ENCODE data around the gene ALPP.
"Not testable (repeated sequence)": the region's sequence is repeated elsewhere in the genome, so short reads cannot be mapped to it uniquely, and the experiment has no call there.

Gene ALPP

DNA sequence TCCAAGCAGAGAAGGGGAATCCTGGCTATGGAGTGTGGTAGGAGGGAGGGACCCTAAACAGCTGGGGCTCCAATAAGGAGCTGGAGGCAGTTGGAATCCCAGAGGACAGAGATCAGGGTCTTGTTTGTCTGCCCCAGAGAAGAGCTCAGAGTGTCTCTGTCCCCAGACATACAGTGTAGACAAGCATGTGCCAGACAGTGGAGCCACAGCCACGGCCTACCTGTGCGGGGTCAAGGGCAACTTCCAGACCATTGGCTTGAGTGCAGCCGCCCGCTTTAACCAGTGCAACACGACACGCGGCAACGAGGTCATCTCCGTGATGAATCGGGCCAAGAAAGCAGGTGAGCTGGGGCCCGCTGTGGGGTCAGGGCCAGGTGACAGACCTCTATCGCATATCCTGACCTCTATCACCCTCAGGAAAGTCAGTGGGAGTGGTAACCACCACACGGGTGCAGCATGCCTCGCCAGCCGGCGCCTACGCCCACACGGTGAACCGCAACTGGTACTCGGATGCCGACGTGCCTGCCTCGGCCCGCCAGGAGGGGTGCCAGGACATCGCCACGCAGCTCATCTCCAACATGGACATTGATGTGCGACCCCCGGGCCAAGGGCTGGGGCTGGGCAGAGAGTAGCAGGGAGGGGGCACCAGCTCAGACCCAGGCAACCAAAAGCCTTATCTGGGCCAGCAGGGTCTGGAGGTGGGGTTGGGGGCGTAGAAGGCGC, 29.0 kb downstream of the ALPP start:
- not testable (repeated sequence) for DNase-seq

DNA sequence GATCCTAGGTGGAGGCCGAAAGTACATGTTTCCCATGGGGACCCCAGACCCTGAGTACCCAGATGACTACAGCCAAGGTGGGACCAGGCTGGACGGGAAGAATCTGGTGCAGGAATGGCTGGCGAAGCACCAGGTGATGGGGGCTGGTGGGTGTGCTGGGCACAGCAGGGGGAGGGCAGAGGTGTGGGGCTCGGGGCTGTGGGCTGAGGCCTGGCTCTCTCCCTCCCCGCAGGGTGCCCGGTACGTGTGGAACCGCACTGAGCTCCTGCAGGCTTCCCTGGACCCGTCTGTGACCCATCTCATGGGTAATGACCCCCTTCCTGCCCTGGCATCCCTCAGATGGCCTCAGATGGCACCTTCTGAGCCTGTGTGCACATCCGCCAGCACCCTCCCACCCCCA, 29.7 kb downstream of the ALPP start:
- DNase-seq, result not testable (repeated sequence)

DNA sequence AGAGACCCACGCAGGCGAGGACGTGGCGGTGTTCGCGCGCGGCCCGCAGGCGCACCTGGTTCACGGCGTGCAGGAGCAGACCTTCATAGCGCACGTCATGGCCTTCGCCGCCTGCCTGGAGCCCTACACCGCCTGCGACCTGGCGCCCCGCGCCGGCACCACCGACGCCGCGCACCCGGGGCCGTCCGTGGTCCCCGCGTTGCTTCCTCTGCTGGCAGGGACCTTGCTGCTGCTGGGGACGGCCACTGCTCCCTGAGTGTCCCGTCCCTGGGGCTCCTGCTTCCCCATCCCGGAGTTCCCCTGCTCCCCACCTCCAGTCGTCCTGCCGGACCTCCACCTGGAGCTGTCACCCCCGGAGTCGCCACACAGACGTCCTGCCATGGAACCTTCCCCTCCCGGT, 31.1 kb downstream of the ALPP start:
- DNase-seq, result not testable (repeated sequence)

DNA sequence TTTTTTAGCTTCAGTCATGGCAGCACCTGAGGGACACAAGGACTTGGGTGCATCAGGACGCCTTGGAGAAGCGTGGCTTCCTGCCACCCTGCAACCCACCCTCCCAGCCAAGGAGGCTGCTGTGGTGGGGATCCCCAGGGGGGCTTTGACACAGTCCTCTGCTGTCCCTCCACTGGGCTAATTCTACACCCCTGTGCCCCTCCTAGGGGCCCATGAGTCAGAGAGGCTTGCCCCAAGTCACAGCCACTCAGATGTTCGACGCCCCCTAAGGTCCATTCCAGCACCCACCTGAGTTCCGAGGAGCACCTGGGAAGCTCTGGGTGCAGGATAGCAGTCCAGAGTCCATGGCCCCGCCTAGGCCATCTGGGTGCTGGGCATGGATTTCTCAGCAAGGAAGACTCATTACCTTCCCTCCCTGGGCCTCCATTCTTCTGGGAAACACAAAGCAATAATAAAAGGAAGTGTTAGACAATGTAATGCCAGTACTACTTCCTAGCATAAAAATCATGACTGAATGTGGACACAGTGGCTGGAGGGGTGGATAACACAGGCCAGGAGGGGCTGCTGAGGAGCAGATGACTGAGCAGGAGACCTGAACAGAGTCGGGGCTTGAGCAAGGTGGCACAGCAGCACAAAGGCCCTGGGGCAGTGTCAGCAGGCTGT, 31.8 kb downstream of the ALPP start:
- no peak for DNase-seq

DNA sequence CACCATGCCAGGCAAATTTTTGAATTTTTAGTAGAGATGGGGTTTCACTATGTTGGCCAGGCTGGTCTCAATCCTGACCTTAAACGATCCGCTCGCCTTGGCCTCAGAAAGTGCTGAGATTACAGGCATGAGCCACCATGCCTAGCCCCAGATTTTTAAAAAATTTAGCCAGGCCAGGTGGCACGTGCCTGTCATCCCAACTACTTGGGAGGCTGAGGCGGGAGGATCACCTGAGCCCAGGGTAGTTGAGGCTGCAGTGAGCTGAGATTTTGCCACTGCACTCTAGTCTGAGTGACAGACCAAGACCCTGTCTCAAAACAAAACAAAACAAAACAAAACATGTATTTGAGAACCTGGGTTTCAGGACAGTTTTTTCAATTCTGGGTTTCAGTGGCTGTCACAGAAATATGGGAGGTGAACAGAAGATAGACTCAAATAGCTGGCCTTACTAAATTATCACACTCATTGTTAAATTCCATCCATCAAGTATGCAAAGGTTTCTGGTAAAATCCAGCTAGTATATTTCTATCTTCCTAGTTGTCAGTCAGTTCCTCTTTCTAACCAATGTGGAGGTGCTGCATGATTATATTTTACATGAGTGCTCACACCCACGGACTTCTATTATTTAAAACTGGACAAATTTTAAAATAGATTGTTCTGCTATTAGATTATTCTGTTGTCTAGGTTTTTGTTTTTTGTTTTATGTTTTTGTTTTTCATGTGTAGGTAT, 33.5 kb downstream of the ALPP start:
- no peak for DNase-seq

DNA sequence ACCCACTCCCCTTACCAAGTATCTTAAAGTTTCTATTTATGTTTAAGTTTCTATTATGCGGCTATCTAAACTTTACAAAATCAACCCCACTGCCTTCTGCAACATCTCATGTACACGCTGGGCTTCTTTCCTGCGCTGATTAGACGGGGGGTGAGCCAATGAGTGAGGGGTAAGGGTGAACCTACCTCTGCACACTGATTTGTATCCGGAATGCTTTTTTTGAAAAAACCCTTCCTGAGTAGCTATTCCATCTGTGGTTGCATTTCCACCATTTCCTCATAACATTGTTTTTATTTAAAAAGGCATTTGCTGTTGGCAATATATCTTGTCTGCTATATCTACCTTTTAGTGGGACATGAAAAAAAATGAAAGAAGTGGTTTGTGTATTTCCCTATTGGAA, 34.4 kb downstream of the ALPP start:
- no peak for DNase-seq

DNA sequence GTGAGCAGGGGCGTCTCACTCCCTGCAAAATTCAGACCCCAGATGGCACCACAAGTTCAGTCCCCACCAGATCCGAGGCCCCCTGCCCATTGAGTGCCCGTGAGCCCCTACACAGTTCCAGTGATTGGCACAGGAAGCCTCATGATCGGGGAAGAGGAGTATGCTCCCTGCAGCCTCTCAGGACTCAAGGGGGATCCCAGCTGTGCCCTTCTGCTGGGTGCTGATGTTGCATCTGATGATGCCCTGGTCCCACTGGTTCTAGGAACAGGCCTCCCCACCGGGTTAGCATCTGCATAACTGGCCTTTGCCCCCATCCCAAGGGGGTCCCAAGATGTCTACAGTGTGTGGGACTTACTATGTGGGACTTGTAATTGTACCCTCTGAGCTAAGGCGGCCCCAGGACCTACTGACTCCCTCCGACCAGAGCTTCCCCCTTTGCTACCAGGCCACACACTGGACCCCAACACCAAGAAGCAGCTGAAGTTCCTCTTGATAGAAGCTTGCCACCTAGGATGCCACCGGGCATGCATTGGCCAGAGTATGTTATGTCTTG, 36.7 kb downstream of the ALPP start:
- DNase-seq, result no peak

DNA sequence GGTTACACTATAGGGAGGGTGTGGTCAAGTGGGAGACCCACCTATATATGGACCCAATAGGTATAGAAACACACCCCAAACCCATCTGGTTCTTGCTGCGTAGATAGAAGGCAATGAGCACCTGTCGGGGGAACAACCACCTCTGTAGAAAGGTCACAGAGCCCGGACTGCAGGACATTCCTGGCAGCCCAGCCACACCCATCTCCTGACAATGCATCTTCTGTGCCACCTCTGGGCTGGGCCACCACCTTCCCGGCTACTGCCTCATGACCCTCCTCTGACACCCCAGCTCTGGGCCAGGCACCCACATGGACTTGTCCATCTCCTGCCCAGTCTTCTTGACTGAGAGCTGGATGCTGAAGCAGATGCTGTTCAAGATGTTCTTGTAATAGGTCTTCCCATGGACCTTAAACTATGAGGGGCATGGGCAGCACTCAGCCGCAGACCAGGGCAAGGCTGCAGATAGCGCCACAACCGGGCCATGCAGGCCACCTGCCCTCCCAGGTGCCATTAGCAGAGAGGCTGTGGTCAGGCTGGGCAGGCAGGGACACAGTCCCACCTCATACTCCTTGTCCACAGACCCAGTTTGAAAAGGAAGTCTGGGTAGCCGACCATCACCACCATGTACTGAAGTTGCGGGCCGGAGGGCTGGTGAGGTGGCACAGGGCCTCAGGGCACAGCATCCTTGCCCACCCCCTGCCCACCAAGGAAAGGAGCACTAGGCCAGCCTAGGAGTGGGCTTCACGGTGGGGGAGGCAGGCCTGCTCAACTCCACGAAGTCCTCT, 37.4 kb downstream of the ALPP start:
- no peak for DNase-seq

DNA sequence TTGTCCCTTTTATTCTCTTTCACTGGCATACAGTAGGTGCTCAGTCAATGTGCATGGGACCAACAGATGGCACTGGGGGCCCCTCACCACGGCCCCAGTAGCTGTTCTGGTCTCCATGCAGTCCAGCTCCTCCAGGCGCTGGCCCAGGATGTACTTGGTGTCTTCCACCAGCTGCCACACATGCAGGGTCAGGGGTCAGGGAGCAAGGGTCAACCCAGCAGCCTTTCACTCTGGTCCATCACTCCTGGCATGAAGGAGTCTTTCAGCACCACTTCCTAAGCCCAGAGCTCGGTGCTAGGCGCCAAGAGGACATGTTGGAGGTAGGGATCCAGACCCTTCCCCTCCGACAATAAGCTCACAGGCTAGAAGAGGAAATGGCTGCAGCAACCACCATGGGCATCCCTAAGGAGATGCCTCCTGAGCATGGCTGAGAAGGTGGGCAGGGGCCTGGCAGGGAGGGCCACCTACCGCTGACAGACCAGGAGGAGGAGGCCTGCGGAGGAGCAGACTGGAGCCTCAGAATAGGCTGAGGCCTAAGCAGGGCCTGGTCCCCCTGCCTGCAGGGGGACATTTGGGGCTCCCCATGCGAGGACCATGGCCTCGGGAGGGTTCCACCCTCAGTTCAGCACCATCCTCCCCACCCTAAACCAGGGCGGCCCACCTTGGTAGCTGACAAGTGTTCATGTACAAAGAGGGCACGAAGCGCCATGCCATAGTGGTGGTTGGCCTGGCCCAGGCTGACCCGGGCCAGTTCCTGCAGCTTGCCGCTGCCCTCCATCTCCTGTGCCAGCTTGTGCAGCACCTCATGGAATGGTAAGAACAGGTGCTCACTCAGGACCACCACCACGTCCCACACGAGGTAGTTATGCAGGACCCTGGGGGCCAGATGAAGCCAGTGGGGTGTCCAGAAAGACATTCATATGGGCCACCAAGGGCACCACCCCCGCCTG, 38.2 kb downstream of the ALPP start:
- no peak for DNase-seq

DNA sequence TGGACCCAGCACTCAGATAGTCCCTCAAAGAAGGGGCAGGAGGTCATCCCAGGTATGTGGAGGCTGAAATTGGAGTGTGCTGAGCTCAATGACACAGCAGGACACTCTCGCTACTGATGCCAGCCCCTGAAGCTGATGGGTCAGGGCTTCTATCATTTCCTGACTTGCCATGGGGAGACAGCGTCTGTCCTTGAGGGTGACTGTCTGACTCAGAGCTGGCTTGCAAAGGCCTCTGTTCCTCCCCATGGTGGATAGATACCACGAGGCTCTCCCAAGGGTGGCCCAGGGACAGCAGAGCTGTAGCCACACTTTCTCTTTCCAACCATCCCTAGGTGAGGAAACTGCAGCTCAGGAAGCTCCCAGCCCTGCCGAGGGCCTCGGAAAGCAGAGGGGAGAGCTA, 38.9 kb downstream of the ALPP start:
- DNase-seq, result no peak

DNA sequence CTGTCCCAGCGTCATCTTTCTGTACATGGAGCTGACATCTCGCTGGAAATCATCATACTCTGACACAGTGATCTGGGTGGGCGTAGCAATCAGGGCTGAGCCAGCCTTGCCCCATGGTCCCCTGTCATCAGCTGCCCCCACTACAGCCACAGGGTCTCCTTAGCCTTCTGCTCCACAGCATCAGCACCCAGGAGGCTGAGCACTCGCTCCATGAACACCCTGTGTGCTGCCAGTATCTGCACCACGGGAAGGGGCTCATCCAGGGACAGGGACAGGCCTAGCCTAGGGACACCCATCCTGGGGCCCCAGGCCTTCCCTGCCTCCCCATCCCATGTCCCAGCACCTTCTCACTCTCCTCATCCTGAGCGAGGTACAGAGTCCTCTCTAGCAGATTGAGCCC, 39.5 kb downstream of the ALPP start:
- no peak for DNase-seq

DNA sequence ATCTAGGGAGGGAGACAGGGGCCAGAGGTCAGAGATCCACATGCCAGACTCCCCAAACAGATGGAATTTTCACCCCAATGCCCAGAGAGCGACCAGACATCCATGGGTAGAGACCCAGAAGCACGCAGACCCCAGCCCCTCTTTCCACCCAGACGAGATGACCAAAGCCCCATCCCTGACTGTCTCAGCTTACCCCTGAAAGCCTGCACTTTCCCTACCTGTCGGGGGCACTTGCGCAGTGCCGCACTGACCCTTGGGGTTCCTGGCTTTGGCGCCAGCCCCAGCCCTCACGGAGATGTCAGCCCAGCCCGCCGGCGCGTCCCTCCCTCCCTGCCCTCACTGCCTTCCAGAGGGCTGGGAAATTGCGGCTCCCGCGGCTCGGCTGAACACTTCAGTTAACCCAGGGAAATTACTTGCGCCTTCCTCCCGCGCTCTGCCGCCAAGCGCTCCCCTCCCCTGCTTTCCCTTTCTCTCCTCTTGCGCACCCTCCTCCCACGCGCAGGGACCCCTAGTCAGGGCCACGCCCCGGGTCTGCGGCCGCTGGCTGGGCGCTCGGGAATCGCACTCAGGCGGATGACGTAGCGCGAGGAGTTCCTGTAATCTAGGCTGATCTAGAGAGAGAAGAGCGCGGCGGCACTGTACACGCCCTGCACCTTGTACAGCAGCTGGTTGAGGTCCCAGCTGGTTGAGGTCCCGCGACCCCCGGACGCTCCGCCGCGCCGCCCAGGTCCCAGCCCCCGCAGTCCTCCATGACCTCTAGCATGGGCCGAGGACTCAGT, 40.1 kb downstream of the ALPP start:
- DNase-seq, result peak; percentile 64

DNA sequence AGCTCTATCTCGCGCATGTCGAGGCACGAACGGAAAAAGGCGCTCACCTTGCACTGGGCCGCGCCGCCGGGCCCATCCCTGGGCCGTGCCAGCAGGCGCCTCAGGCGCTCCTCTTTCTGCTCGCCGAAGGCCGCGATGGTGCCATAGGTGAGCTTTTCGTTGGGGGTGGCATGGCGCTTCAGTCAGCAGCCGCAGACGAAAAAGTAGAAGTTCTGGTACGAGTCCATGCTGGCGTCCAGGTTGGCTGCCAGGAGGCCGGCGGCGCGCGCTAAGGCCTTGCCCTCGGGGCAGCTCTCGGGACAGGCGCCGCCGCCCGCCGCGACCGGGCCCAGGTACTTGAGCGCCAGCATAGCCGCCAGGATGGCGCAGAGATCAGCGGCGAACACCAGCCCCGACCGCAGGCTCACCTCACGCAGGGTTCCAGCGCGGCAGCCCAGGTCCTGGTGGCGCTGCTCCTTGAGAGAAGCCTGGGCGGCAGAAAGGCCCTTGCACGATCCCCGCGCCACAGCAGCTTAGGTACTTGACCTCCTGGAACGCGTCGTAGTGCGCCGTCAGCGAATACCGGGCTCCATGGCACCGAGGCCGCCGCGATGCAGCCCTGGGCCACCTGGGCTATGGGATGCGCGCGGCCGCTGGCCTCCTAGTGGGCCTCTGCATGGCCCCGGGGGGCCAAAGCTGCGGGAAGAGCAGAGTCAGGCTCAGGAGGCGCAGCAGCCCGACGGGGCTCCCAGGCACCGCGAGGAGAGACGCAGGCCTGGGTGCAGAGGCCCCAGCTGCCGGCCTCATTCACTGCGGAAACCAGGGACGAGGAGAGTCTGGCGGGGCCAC, 40.9 kb downstream of the ALPP start:
- DNase-seq, result no peak

DNA sequence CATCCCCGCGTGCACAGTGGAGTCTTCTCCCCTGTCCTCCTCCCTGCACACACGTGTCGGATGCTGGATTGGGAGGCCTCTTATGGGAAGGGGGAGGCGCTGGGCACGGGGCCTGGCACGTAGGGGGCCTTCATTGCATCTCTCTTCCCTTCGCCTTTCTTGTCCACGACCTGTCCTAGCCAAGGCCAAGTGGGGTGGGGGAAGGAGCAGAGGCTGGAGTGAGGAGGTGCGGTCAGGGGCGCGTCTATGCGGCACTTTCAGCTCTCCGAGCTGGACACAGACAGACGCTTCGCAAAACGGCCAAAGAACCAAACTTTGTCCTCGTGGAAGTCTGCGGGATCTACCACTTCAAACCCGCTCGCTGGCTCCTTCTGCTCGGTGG, 41.5 kb downstream of the ALPP start:
- no peak for DNase-seq

DNA sequence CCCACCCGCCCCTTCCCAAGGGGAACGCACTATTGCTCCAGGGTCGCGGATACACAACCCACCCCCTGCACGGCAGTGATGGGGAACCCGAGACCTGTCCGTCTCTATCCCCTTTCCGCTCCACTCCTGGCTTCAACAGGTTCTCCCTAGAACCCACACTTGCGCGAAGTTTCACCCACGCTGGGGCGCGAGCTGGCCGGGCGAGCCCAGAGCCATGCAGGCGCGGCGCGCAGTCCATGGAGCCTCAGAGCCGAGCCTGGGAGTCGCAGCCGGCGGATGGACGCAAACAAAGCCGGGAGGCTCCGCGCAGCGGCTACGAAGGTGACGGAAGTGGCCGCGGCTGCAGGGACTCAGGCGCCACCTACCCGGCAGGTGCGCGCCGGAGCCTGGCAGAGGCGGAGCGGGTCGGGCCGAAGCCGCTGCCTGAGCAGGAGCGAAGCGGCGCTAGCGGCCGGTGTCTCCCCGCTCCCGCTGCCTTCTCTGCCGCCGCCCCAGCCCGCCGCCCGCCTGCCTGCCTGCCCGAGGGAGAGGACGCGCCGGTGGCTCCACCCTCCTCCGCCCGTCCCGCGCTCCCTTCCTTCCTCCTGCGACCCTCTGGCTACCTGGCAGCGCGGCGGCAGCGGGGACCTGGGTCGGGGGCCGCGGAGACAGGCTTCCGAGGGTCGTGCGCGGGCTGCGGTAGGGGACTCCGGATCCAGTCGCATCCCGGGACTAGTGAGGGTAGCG, 42.1 kb downstream of the ALPP start:
- DNase-seq, result peak; percentile 50

DNA sequence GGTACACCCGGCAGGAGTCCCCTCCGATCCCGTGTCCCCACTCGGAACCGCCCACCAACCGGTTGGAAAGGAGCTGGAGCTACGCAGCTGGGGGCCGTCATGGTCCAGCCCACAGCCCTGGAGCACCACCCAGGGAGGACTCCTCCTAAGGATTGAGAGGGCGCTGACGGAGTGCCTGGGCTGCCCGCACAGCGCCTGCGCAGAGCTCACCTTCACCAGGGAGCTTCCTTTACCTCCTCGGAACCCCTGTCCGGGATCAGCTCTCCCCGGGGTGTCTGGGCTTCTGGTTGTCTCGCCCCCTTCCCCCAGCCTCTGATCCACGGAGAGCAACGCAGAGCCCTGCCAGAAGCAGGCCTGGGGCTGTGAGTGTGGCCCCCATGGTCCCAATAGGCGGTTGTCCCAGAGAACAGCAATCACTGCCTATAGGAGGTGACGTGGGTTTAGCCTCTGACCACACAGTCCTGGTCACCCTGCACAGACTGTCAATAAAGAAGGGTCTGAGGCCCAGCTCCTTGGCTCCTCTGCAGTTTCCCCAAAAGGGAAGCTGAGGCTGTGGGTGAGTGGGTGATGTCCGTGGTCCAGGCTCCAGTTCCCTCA, 42.7 kb downstream of the ALPP start:
- DNase-seq, result no peak

DNA sequence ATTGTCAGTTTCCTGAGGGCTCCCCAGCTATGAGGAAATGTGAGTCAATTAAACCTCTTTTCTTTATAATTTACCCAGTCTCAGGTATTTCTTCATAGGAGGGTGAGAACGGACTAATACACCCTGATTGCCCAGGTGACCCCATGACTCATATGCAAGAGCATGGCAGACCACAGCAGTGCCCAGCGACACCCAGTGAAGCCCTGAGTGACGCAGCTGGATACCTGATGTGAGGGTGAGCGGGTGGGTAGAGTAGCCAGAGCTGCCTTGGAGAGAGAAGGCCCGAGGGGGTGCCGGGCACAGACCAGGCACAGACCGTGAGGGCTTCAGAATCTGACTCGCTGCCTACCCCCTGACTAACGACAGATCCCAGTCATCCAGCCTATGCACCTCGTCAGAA, 43.5 kb downstream of the ALPP start:
- no peak for DNase-seq

DNA sequence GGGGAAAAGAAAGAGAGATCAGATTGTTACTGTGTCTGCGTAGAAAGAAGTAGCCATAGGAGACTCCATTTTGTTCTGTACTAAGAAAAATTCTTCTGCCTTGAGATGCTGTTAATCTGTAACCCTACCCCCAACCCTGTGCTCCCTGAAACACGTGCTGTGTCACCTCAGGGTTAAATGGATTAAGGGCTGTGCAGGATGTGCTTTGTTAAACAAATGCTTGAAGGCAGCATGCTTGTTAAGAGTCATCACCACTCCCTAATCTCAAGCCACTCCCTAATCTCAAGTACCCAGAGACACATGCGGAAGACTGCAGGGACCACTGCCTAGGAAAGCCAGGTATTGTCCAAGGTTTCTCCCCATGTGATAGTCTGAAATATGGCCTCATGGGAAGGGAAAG, 44.4 kb downstream of the ALPP start:
- not testable (repeated sequence) for DNase-seq

DNA sequence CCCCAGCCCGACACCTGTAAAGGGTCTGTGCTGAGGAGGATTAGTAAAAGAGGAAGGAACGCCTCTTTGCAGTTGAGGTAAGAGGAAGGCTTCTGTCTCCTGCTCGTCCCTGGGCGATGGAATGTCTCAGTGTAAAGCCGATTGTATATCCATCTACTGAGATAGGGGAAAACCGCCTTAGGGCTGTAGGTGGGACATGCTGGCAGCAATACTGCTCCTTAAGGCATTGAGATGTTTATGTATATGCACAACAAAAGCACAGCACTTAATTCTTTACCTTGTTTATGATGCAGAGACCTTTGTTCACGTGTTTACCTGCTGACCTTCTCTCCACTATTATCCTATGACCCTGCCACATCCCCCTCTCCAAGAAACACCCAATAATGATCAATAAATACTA, 44.9 kb downstream of the ALPP start:
- DNase-seq, result not testable (repeated sequence)

Data from NCI-H1105 (cell line).